PFSK-1 (cell line): Measurements from ENCODE around the gene ZNF628.

Source experiments
- FOXP2 ChIP-seq: optimal IDR thresholded peaks from 2 replicates; pipeline ENCODE3; 2011; ENCODE audit warnings: borderline replicate concordance, control low read depth, inconsistent platforms; ENCODE audit not compliant: insufficient read depth; ENCODE audit errors: extremely low read length, extremely low read depth
- POLR2AphosphoS5 ChIP-seq: IDR thresholded peaks from 2 replicates; pipeline ENCODE4 v1.6.1; 2012; ENCODE audit warnings: low read depth, mild to moderate bottlenecking, control low read depth, low read length, moderate library complexity
- SIN3A ChIP-seq: IDR thresholded peaks from 2 replicates; pipeline ENCODE4 v1.6.1; 2012; ENCODE audit warnings: mild to moderate bottlenecking, low read length, moderate library complexity, borderline replicate concordance; ENCODE audit not compliant: insufficient read depth
- TAF1 ChIP-seq: IDR thresholded peaks from 2 replicates; pipeline ENCODE4 v1.6.1; 2012; ENCODE audit warnings: low read length, control low read depth, borderline replicate concordance; ENCODE audit not compliant: insufficient read depth
- TF ChIP-seq, protein P1 (sequence below), 2 experiments: IDR thresholded peaks; 2 replicates each; pipeline versions ENCODE4 v1.6.1 to v1.8.0; 2011 to 2012; ENCODE audit warnings: low read depth in 2 of 2, low read length in 2 of 2, control low read depth in 1 of 2, inconsistent platforms in 1 of 2, mild to moderate bottlenecking in 1 of 2, moderate library complexity in 1 of 2; ENCODE audit not compliant: insufficient read depth in 1 of 2

Gene ZNF628

DNA sequence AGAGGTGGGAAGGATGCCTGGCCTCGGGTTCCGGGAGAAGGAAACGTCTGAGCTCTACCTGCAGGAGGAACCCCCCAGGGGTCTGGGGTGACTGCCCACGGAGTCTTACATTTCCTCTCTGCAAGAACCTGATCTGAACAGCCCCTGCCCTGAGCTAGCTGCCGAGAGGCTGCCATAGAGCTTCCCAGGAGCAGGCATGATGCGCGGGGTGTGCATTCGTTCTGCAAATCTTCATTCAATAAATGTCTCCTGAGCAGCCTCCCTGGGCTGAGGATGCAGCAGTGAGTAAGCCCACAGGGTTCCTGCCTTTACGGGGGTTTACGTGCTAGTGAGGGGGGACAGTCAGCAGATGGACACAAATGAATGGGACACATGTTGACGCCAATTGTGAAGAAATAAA lies 31.8 kb upstream of the ZNF628 start:
- TF ChIP-seq, protein P1, sequence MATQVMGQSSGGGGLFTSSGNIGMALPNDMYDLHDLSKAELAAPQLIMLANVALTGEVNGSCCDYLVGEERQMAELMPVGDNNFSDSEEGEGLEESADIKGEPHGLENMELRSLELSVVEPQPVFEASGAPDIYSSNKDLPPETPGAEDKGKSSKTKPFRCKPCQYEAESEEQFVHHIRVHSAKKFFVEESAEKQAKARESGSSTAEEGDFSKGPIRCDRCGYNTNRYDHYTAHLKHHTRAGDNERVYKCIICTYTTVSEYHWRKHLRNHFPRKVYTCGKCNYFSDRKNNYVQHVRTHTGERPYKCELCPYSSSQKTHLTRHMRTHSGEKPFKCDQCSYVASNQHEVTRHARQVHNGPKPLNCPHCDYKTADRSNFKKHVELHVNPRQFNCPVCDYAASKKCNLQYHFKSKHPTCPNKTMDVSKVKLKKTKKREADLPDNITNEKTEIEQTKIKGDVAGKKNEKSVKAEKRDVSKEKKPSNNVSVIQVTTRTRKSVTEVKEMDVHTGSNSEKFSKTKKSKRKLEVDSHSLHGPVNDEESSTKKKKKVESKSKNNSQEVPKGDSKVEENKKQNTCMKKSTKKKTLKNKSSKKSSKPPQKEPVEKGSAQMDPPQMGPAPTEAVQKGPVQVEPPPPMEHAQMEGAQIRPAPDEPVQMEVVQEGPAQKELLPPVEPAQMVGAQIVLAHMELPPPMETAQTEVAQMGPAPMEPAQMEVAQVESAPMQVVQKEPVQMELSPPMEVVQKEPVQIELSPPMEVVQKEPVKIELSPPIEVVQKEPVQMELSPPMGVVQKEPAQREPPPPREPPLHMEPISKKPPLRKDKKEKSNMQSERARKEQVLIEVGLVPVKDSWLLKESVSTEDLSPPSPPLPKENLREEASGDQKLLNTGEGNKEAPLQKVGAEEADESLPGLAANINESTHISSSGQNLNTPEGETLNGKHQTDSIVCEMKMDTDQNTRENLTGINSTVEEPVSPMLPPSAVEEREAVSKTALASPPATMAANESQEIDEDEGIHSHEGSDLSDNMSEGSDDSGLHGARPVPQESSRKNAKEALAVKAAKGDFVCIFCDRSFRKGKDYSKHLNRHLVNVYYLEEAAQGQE (IDR thresholded peaks at IDR 0.05; ENCODE audit: insufficient read depth in 1 of 2, low read depth in 2 of 2, low read length in 2 of 2): no peak
- no peak for TF ChIP-seq FOXP2
- no peak for TF ChIP-seq POLR2AphosphoS5
- no peak for TF ChIP-seq TAF1
- TF ChIP-seq SIN3A: no peak

DNA sequence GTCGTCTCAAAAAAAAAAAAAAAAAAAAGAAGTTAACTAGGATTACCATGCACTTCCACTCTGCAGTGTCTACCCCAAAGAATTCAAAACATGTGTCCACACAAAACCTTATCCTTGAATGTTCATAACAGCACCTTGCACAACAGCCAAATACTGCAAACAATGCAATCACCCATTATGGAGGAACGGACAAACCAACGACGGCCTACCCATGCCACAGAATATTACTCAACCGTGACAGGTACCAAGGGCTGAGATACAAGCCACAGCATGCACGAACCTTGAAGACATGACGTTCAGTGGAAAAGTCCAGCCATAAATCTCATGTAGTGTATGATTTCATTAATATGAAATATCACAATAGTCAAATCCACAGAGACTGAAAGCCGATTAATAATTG lies 30.4 kb upstream of the ZNF628 start:
- TF ChIP-seq SIN3A (no peak), POLR2AphosphoS5 (no peak)

DNA sequence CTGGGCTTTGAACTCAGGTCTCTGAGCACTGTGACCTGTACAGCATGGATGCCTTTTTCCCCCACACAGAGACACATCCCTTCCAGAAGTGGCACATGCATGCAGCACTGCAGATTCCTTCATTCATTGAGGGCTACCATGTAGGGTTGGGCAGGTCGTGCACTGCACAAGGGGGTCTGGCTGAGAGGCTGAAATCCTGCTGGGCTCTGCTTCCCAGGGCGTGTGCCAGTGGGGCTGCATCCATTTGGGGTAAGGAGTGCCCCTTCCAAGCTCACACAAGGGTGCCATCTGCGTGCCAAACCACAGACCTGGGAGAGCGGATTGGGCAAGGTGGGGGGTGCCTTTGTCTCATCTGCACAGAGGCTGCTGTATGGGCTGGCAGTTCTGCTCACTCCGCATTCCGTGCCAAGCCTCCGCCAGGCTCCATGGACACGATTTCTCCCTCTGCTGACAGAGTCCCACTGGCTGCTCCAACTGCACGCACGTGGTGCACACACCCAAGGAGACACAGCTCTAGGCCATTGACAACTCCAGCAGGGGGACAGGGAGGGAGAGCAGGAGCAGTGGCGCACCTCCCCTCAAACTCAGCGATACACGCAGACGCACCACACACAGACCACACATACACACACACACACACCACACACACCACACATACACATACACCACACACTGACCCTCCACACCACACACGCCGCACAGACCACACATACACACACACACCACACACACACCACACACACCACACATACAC lies 28.8 kb upstream of the ZNF628 start:
- TF ChIP-seq POLR2AphosphoS5 (no peak), FOXP2 (no peak)
- TF ChIP-seq, protein P1 (IDR thresholded peaks at IDR 0.05; ENCODE audit: insufficient read depth in 1 of 2, low read depth in 2 of 2, low read length in 2 of 2): no peak

DNA sequence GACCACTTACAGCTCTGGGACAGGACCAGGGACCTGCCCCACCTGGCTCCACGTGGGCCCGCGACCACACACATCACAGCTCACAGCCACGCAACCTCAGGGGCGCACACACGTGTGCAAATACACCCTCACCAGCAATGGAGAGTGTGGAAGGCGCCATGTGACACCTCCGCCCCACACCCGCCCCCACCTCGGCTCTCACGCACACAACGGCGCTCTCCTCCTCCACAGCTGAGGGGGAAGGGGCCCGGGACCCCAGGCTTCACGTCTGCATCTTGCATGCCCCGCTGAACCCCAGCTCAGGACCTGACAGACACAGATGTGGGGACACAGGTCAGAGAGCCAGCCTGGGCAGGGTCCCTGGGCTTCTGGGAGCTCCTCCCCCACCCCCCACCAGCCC lies 26.9 kb upstream of the ZNF628 start:
- TF ChIP-seq FOXP2 (no peak), POLR2AphosphoS5 (no peak), SIN3A (no peak), TAF1 (no peak)
- TF ChIP-seq, protein P1 (IDR thresholded peaks at IDR 0.05; ENCODE audit: insufficient read depth in 1 of 2, low read depth in 2 of 2, low read length in 2 of 2): no peak

DNA sequence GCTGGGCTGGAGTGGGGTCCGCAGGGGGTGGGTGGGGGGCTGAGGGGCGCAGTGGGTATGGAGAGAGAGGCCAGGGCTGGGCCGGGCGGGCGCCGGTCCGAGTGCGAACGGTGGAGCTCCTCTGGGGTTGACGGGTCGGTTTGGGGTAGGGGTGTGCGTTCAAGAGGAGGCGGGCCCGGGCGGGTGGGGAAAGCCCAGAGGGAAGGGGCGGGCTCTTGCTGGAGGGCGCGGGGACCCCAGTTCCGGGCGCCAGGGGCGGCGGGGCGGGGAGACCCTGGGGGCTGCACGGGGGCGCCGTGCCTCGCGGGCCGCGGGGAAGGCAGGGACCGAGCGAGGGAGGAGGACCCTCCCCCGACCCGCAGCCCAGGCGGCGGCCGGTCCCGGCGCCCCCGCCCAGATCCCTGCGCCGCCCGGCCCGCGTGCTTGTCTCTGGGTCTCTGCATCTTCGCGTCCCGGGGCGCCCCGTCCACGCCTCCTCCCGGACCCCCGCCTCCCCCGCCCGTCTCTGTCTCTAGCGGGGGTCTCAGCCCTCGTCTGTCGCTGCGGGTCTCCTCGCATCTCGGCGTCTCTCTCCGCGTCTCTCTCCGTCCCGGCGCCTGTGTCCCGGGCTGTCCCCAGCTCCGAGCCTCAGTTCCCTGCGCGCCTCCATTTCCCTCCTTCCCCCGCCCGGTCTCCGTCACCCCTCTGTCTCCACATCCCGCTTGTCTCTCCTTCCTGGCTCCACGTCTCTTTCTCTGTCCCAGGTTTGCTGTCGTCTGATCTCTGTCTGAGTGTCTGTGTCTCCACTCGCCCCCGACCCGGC lies 25.1 kb upstream of the ZNF628 start:
- TF ChIP-seq SIN3A: no peak

DNA sequence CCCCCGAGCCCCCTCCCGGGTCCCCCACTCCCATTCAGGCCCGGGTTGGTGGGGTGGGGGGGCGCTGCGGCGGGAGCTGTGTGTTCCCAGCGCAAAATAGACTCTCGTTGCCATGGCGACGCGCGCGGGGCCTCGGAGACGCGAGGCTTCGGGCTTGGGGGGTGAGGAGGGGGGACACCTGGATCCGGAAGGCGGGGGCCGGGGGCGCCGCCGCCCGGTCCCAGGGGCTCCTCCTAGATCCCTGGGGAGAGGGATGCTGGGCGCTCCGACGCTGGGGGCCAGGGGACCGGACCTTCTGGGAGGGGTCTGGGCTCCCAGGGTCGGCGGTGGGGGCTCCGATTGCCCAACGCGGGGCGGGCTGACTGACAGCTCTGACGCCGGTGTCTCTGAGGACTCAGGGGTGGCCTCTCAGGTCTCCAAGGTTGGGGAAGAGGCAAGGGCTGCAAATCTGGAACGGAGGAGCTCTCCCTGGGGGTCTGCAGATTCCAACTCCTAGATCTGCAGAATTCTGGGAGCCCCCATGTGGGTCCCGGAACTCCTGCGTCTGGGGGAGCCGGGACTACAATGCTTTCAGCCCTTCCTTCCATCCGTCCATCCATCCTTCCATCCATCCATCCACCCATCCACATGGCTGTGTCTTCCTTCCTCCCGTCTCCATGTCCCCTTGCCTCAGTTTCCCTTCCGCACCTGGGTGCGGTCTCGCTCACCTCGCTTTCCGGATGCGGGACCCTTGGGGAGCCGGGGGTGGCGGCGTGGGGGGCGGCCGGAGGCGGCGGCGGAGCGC lies 24.3 kb upstream of the ZNF628 start:
- no peak for TF ChIP-seq SIN3A
- no peak for TF ChIP-seq TAF1
- no peak for TF ChIP-seq FOXP2
- no peak for TF ChIP-seq POLR2AphosphoS5
- TF ChIP-seq, protein P1 (IDR thresholded peaks at IDR 0.05; ENCODE audit: insufficient read depth in 1 of 2, low read depth in 2 of 2, low read length in 2 of 2): no peak
